ENCODE measurements around the gene CACTIN.
"Not testable (repeated sequence)": the region's sequence is repeated elsewhere in the genome, so short reads cannot be mapped to it uniquely, and the experiment has no call there.

The CACTIN gene

GRCh38 chr19:3572132-3572854 lies 54.3 kb downstream of the CACTIN start:
- in situ Hi-C loops (cut with MboI; ENCODE audit: low sequenced_read_pairs), result no loop called here

GRCh38 chr19:3570606-3571011 lies 56.0 kb downstream of the CACTIN start:
- in situ Hi-C loops (cut with MboI; ENCODE audit: low sequenced_read_pairs), result no loop called here

GRCh38 chr19:3570042-3570441 lies 56.5 kb downstream of the CACTIN start:
- in situ Hi-C loops (cut with MboI; ENCODE audit: low sequenced_read_pairs), result not testable (repeated sequence)

DNA sequence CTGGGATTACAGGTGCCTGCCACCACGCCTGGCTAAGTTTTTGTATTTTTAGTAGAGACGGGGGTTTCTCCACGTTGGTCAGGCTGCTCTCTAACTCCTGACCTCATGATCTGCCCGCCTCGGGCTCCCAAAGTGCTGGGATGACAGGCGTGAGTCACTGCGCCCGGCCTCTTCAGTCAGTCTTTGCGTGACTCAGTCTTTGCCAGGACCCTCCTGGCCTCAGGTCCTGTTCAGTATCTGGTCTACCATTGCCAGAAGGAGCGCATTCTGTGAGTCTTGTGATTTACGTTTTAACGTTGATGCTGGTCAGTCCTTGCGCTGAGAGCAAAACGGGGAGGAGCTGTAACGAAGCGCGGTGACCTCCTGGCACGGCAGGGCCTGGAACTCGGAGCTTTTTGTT lies 61.5 kb downstream of the CACTIN start:
- in situ Hi-C loops (cut with MboI; ENCODE audit: low sequenced_read_pairs), result no loop called here

DNA sequence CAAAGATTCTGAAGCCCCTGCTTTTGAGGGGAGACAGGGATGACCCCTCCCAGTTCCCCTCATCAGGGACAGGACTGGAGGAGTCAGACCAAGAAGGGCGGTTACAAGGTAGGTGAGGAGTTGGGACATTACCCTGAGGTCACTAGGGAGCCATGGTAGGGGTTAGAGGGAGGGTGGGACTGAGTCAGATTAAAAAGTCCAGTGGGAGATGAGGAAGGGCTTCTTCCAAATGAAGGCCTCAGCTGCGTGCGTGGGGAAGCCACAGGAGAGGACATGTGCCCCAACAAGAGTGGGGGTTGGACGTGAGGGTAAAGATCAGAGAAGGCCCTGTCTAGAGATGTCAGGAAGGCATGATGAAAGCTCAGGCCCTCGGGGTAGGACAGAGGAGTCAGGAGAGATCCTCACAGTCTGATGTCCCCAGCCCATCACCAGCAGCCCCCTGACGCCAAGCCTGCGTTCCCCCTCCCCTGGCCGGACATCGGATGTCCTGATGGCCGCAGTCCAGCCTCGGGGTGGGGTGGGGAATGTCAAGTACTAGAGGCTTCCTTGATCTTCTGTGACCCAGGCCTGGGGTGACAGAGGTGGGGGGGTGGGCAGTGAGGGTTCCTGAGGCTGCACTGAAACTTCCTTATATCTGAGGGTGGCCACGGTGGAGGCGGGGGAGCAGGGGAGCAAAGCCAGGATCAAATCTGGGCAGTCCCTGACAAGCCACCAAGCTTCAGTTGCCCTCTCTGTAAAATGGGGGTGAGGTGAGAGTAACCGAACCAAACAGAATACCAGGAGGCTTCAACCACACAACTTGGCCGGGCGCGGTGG lies 62.7 kb downstream of the CACTIN start:
- in situ Hi-C loops (cut with MboI; ENCODE audit: low sequenced_read_pairs), result no loop called here

All from HL-60/S4 treated with phorbol 12-myristate 13-acetate at 8.2 ng/mL for 4 days and 3 days (cell line).